ENCODE results near the gene PPP4R4. TPM values are rescaled to one million over a fixed set of nuclear protein-coding genes. Genes with fewer than 3 reads are reported as not detected.
"Not testable (repeated sequence)": the region's sequence is repeated elsewhere in the genome, so short reads cannot be mapped to it uniquely, and the experiment has no call there.

PPP4R4 gene
- total RNA-seq, 4 donors from 2014 or later: 0.25 to 2.0 (median 1.1) TPM

DNA sequence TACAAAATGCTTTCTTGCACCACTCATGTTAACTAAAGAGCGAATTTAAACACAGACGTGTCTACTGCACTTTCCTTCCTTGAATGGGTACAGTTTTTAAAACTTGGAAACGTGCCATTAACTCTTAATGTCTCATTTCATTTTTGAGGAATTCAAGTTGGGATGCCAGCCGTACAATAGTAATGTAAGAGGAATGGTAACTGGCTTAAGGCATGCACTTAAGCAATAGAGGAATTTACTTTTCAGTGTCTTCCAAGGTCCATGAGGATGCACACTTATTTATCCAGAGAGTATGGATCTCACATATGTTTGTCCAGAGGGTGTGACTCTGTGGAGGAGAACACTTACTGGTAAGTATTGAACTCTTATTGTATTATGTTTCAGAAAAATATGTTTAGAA, 52.9 kb downstream of the PPP4R4 start:
- DNase-seq (ENCODE audit: low spot score) (no peak), ATAC-seq (ENCODE audit: low FRiP score) (no peak)
- TF ChIP-seq, protein P1, sequence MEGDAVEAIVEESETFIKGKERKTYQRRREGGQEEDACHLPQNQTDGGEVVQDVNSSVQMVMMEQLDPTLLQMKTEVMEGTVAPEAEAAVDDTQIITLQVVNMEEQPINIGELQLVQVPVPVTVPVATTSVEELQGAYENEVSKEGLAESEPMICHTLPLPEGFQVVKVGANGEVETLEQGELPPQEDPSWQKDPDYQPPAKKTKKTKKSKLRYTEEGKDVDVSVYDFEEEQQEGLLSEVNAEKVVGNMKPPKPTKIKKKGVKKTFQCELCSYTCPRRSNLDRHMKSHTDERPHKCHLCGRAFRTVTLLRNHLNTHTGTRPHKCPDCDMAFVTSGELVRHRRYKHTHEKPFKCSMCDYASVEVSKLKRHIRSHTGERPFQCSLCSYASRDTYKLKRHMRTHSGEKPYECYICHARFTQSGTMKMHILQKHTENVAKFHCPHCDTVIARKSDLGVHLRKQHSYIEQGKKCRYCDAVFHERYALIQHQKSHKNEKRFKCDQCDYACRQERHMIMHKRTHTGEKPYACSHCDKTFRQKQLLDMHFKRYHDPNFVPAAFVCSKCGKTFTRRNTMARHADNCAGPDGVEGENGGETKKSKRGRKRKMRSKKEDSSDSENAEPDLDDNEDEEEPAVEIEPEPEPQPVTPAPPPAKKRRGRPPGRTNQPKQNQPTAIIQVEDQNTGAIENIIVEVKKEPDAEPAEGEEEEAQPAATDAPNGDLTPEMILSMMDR (IDR thresholded peaks at IDR 0.05): no peak

DNA sequence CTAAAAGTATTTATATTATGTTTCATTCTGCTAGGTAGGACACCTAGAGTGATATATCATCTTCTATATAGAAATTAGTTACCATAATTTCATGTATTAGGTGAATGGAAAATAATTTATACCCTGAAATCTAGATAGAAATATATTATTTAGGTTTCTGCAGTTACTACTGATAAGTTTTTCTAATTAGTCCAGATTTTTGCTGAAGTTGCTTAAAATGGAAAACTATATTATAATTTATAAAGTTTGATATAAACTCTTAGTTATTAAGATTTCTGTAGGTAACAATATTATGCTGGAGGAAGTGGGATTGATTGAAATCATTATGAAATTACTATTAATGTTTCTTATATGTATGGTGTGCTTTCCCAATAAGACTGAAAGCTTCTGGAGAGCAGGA, 62.9 kb downstream of the PPP4R4 start:
- ATAC-seq (ENCODE audit: low FRiP score) (no peak), DNase-seq (ENCODE audit: low spot score) (no peak)
- TF ChIP-seq, protein P1 (IDR thresholded peaks at IDR 0.05): no peak

DNA sequence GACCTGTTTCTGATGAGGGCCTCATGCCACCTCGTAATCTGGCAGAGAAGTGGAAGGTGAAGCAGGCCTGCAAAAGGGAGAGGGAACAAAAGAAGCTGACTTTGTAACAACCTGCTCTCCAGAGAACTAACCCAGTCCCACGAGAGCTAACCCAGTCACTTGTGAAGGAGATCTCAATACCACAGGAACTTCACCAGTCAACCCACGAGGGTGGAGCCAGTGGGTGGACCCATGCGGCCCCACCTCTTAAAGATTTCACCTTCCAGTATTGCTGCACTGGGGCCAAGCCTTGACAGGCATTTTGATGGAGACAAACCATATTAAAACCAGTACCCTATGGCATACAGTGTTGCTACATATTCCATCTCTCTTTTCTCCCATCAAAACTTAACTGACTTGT, 63.9 kb downstream of the PPP4R4 start:
- no peak for ATAC-seq (ENCODE audit: low FRiP score)

DNA sequence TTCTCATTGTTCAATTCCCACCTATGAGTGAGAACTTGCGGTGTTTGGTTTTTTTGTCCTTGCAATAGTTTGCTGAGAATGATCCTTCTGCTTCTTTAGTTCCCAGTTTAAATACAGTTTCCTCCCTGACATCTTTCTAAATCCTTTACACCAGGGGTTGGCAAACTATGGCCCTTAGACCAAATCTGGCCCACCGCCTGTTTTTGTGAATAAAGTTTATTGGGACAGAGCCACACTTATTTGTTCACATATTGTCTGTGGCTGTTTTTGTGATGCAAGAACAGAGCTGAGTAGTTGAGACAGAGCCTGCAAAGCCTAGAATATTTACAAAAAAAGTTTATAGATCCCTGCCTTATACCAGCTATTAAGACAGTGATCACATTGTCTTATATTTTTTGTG, 65.3 kb downstream of the PPP4R4 start:
- DNase-seq (ENCODE audit: low spot score) (no peak), ATAC-seq (ENCODE audit: low FRiP score) (no peak)
- TF ChIP-seq, protein P1 (IDR thresholded peaks at IDR 0.05): no peak

More for the DNA sequence above, 63.9 kb downstream of the PPP4R4 start:
- TF ChIP-seq, protein P1 (IDR thresholded peaks at IDR 0.05): no peak
- DNase-seq (ENCODE audit: low spot score): no peak

DNA sequence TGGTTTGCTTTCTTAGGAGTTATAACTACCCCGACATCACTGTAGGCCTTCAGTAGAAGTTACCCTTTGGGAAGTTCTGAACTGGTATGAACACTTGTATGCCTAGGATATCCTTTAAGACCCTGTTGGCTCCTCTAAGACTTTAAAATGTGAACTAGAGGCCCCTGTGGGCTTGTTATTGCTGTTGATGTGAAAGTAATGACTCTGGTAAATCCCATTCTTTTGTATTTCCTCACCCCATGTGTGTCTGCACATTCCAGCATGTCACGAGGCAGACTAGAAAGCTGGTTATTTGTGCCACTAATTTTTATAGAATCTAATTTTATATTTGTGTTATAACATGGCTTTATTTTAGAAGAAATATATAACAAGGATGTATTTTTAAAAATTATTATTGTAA, 70.1 kb downstream of the PPP4R4 start:
- ATAC-seq (ENCODE audit: low FRiP score) (no peak), DNase-seq (ENCODE audit: low spot score) (no peak)
- TF ChIP-seq, protein P1 (IDR thresholded peaks at IDR 0.05): no peak

DNA sequence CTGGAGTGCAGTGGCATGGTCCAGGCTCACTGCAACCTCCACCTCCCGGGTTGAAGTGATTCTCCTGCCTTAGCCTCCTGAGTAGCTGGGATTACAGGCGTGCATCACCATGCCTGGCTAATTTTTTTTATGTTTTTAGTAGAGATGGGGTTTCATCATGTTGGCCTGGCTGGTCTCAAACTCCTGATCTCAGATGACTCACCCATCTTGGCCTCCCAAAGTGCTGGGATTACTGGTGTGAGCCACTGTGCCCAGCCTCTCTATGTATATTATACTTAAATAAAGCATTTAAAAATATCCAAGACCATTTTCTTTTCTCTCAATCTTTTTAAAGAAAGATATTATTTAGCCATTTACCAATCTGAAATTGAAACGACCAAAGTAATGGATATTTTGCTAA, 90.1 kb downstream of the PPP4R4 start:
- ATAC-seq (ENCODE audit: low FRiP score); DNase-seq (ENCODE audit: low spot score): not testable (repeated sequence)

DNA sequence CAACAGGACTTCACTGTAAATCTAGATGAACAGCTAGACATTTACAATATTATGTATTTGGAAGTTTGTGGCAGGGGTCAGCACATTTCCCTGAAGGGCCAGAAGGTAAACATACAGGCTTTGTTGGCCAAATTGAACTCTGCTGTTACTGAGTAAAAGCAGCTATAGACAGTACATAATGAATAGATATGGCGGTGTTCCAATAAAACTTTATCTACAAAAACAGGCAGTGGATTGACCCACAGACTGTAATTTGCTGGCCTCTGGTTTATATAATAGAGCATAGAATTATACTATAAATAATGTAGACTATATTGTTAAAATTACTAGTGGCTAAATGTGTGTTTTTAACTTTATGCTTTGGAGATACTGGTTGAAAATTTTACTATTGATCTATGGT, 93.2 kb downstream of the PPP4R4 start:
- ATAC-seq (ENCODE audit: low FRiP score): no peak
- TF ChIP-seq, protein P1 (IDR thresholded peaks at IDR 0.05): no peak
- no peak for DNase-seq (ENCODE audit: low spot score)

DNA sequence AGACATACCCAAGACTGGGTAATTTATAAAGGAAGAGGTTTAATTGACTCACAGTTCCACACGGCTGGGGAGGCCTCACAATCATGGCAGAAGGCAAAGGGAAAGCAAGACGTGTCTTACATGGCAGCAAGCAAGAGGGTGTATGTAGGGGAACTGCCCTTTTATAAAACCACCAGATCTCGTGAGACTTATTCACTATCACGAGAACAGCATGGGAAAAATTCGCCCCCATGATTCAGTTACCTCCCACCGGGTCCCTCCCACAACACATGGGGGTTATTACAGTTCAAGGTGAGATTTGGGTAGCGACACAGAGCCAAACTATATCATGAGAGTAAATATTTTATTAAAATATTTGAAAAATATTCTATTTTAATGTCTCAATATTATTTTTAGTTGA, 94.5 kb downstream of the PPP4R4 start:
- not testable (repeated sequence) for DNase-seq (ENCODE audit: low spot score); ATAC-seq (ENCODE audit: low FRiP score)

Data from omental fat pad (tissue), 4 donors.